B cell (primary cell): ENCODE results near the gene PKP1. TPM values are rescaled to one million over a fixed set of nuclear protein-coding genes. Genes with fewer than 3 reads are reported as not detected.

Source experiments
- ATAC-seq: fragments of 200-7000 bp; cut with Tn5 transposase; one replicate; pipeline ENCODE4 v1.10.0; 2021; ENCODE audit warnings: low read depth, mild to moderate bottlenecking, moderate number of reproducible peaks, moderate library complexity
- CTCF ChIA-PET: fragments of 350-600 bp; sonication (Branson Sonifier 250); formaldehyde crosslinking; loops from one replicate; lab custom pipeline; 2021; ENCODE audit warnings: antibody characterized with exemption, inconsistent platforms; lab: Charles Lee
- POLR2A ChIA-PET: fragments of 350-600 bp; sonication (Branson Sonifier 250); formaldehyde crosslinking; loops from one replicate; lab custom pipeline; 2021; ENCODE audit warnings: antibody characterized with exemption; lab: Charles Lee
- DNase-seq: peaks from one replicate; pipeline ENCODE4 v3.0.0; 2013
- H2AFZ ChIP-seq: 2 replicates; pipeline ENCODE4 v1.6.1; 2012; ENCODE audit warnings: mild to moderate bottlenecking, low read depth, low read length; ENCODE audit not compliant: insufficient read depth, poor library complexity, severe bottlenecking
- H3K27ac ChIP-seq, 2 donors: 1 replicate in 1 of 2; 2 replicates in 1 of 2; pipeline ENCODE4 v1.5.1; 2012 to 2013; ENCODE audit warnings: low read length in 2 of 2, mild to moderate bottlenecking in 2 of 2, moderate library complexity in 1 of 2
- H3K27me3 ChIP-seq, 4 experiments: fragments of 200-600 bp in 1 of 4; sonication (generic) in 1 of 4; replicated peaks in 1 of 4; 1 replicate in 2 of 4; 2 replicates in 2 of 4; pipeline versions ENCODE4 v1.6.1 to v1.7.0; 2013 to 2016; ENCODE audit warnings: low read length in 3 of 4, mild to moderate bottlenecking in 2 of 4, mixed read lengths in 1 of 4, moderate library complexity in 1 of 4; ENCODE audit not compliant: insufficient read depth in 4 of 4, control insufficient read depth in 3 of 4; ENCODE audit errors: control extremely low read depth in 1 of 4
- H3K36me3 ChIP-seq, 2 experiments: replicated peaks in 1 of 2; 1 replicate in 1 of 2; 2 replicates in 1 of 2; pipeline versions ENCODE4 v1.6.1 to v1.7.1; 2013; ENCODE audit warnings: low read length in 1 of 2; ENCODE audit not compliant: insufficient read depth in 2 of 2, control insufficient read depth in 1 of 2; ENCODE audit errors: control extremely low read depth in 1 of 2, extremely low read depth in 1 of 2
- H3K4me1 ChIP-seq, 2 donors: fragments of 200-600 bp in 1 of 2; sonication (generic) in 1 of 2; 1 replicate in 1 of 2; 2 replicates in 1 of 2; pipeline versions ENCODE4 v1.5.1 to v1.6.1; 2013 to 2017; ENCODE audit warnings: low read length in 2 of 2; ENCODE audit not compliant: control insufficient read depth in 2 of 2, insufficient read depth in 2 of 2
- H3K4me2 ChIP-seq: replicated peaks from 2 replicates; pipeline ENCODE3; 2012; ENCODE audit warnings: mild to moderate bottlenecking, low read depth, low read length; ENCODE audit not compliant: poor library complexity, severe bottlenecking
- H3K4me3 ChIP-seq, 5 experiments: fragments of 200-600 bp in 1 of 5; sonication (generic) in 1 of 5; 1 replicate in 3 of 5; 2 replicates in 2 of 5; pipeline versions ENCODE4 v1.5.1 to v1.7.0; 2011 to 2016; ENCODE audit warnings: low read length in 4 of 5, mild to moderate bottlenecking in 4 of 5, low read depth in 2 of 5, control low read depth in 1 of 5, moderate library complexity in 1 of 5; ENCODE audit not compliant: insufficient read depth in 1 of 5; ENCODE audit errors: control extremely low read depth in 1 of 5, extremely low read depth in 1 of 5
- H3K79me2 ChIP-seq: fragments of 200-600 bp; sonication (generic); one replicate; pipeline ENCODE4 v1.6.0; 2016; ENCODE audit warnings: low read length; ENCODE audit not compliant: control insufficient read depth, insufficient read depth
- H3K9ac ChIP-seq: fragments of 200-600 bp; sonication (generic); 2 replicates; pipeline ENCODE4 v1.6.1; 2017; ENCODE audit warnings: mild to moderate bottlenecking, low read length, moderate library complexity
- H3K9me3 ChIP-seq, 3 donors: one replicate each; pipeline versions ENCODE4 v1.6.1 to v1.7.1; 2013; ENCODE audit warnings: low read length in 2 of 3; ENCODE audit not compliant: control insufficient read depth in 2 of 3, insufficient read depth in 1 of 3; ENCODE audit errors: control extremely low read depth in 1 of 3
- H4K20me1 ChIP-seq: 2 replicates; pipeline ENCODE4 v1.6.0; 2012; ENCODE audit warnings: mild to moderate bottlenecking, low read length; ENCODE audit not compliant: insufficient read depth, control insufficient read depth, poor library complexity, severe bottlenecking
- H3K27ac Mint-ChIP-seq: one replicate; pipeline ENCODE4 v1.8.0; 2021; ENCODE audit warnings: mixed read lengths
- H3K27me3 Mint-ChIP-seq: one replicate; pipeline ENCODE4 v1.8.0; 2021; ENCODE audit warnings: mixed read lengths
- H3K4me1 Mint-ChIP-seq: one replicate; pipeline ENCODE4 v1.8.0; 2021; ENCODE audit warnings: mixed read lengths
- H3K4me3 Mint-ChIP-seq: one replicate; pipeline ENCODE4 v1.8.0; 2021; ENCODE audit warnings: mixed read lengths
- H3K9me3 Mint-ChIP-seq: one replicate; pipeline ENCODE4 v1.8.0; 2022; ENCODE audit warnings: mixed read lengths; ENCODE audit not compliant: insufficient read depth
- CTCF ChIP-seq: fragments of 200-600 bp; IDR thresholded peaks from one replicate; pipeline ENCODE4 v1.8.0; 2022; ENCODE audit warnings: antibody characterized with exemption, mild to moderate bottlenecking
- EZH2 ChIP-seq: IDR thresholded peaks from 2 replicates; pipeline ENCODE4 v1.6.1; 2012; ENCODE audit warnings: borderline replicate concordance, low read depth, mild to moderate bottlenecking, moderate library complexity, low read length; ENCODE audit not compliant: insufficient read depth, poor library complexity, severe bottlenecking
- WGBS: methylation state at CpG from one replicate; pipeline ENCODE4 v1.1.5; 2013; ENCODE audit warnings: missing lambda C conversion rate; ENCODE audit not compliant: insufficient coverage; 5-methylcytosine and 5-hydroxymethylcytosine counted together
- intact Hi-C: fragments of 100-400 bp; cut with micrococcal nuclease; formaldehyde crosslinking; loops from one replicate; pipeline ENCODE4 v1.10.0; 2022
- polyA plus RNA-seq: library from polyadenylated mRNA; depleted of rRNA; stranded (reverse); fragments of >200 nt; gene quantifications from 2 replicates; pipeline ENCODE4 v1.2.3, GENCODE V29; 2012
- total RNA-seq, 2 donors: library from RNA; stranded (reverse); fragments of 120-200 nt in 1 of 2; gene quantifications; 1 replicate in 1 of 2; 2 replicates in 1 of 2; pipeline versions ENCODE4 v1.2.3 to v1.2.4, GENCODE V29; 2013 to 2022

PKP1 gene
- total and polyA plus RNA-seq, 2 donors (not counting 1 experiment from before 2014, with no cell fraction given), result not detected

GRCh38 chr1:201359873-201360210 lies 76.5 kb downstream of the PKP1 start:
- Histone ChIP-seq H3K27me3 (peaks cover 0 to 7% (median 0%) of the 10 kb centered on the region in 4 experiments), H3K36me3 (no peaks in the 10 kb centered on the region), H3K9ac (no peak overlapping the region), H3K27ac (no peak overlapping the region), H4K20me1 (no peaks in the 10 kb centered on the region), H2AFZ (no peak overlapping the region), H3K79me2 (no peaks in the 10 kb centered on the region), H3K4me2 (no peak overlapping the region), H3K4me3 (no peak overlapping the region), H3K4me1 (no peaks in the 10 kb centered on the region), H3K9me3 (no peaks in the 10 kb centered on the region)
- Mint-ChIP-seq H3K27me3 (peaks cover 16% of the 10 kb centered on the region), H3K27ac (no peak overlapping the region), H3K9me3 (no peaks in the 10 kb centered on the region), H3K4me3 (no peak overlapping the region), H3K4me1 (no peaks in the 10 kb centered on the region)
- WGBS, result 83% methylated on average over 2 of the region's 2 CpGs
- ChIA-PET POLR2A (no interaction called here), CTCF (no interaction called here)
- no peak for ATAC-seq
- intact Hi-C loops, result no loop called here
- DNase-seq, result no peak
- TF ChIP-seq CTCF (no peak), EZH2 (no peak)

DNA sequence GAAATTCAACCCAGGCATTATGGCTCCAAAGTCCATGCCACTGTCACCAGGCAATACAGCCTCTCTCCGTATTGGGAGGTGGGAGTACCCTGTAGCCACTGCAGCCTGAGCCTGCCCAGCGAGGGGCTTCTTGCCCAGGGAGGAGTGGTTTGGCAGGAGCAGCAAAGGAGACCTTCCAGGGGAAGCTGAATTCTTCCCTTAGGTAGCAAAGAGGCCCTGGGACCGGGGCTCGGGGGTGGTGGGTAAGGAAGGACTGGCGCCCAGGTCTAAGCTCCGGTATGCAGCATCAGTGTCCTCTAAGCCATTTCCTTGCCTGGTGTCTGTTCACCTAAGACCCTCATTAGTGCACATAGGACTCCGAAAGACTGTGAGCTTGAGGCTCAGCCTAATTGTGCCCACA lies 77.2 kb downstream of the PKP1 start:
- Histone ChIP-seq H3K27me3 (peaks cover 0 to 7% (median 0%) of the 10 kb centered on the region in 4 experiments), H4K20me1 (no peaks in the 10 kb centered on the region), H3K9ac (no peak overlapping the region), H3K36me3 (no peaks in the 10 kb centered on the region), H2AFZ (no peak overlapping the region), H3K9me3 (no peaks in the 10 kb centered on the region), H3K27ac (no peak overlapping the region), H3K4me3 (no peak overlapping the region), H3K4me1 (no peaks in the 10 kb centered on the region), H3K4me2 (no peak overlapping the region), H3K79me2 (no peaks in the 10 kb centered on the region)
- no peak overlapping the region for H3K27ac Mint-ChIP-seq
- DNase-seq (no peak), ATAC-seq (no peak)
- TF ChIP-seq CTCF, result no peak
- no peak for TF ChIP-seq EZH2
- ChIA-PET POLR2A (no interaction called here), CTCF (no interaction called here)
- H3K27me3 Mint-ChIP-seq, result peaks cover 16% of the 10 kb centered on the region
- intact Hi-C loops, result no loop called here
- H3K4me3 Mint-ChIP-seq, result no peak overlapping the region
- 91% methylated on average over 6 of the region's 7 CpGs for WGBS
- H3K9me3 Mint-ChIP-seq, result no peaks in the 10 kb centered on the region
- no peaks in the 10 kb centered on the region for H3K4me1 Mint-ChIP-seq
